Measurements from ENCODE around the gene ST6GALNAC3.

ST6GALNAC3 gene

GRCh38 chr1:76542359-76542758 is 467.8 kb downstream of the ST6GALNAC3 start:
- no peaks in the 10 kb centered on the region for H3K27me3 ChIP-seq (ENCODE audit: control insufficient read depth, insufficient read depth, low read length)
- H3K36me3 ChIP-seq (ENCODE audit: control insufficient read depth, insufficient read depth, low read length), result no peaks in the 10 kb centered on the region
- H3K9me3 ChIP-seq (ENCODE audit: control insufficient read depth, insufficient read depth, low read depth, low read length), result 0 out of 2 replicates have a peak, but pooled peaks cover 4% of the 10 kb centered on the region
- H3K9ac ChIP-seq (ENCODE audit: low read length), result no peak overlapping the region
- no peaks in the 10 kb centered on the region for H3K4me1 ChIP-seq (ENCODE audit: control insufficient read depth, insufficient read depth, low read length)
- no peak overlapping the region for H3K4me3 ChIP-seq (ENCODE audit: low read depth, low read length)
- no peak overlapping the region for H3K27ac ChIP-seq (ENCODE audit: low read depth, low read length)

GRCh38 chr1:76543495-76543894 is 468.9 kb downstream of the ST6GALNAC3 start:
- peaks cover 6% of the 10 kb centered on the region for H3K4me1 ChIP-seq (ENCODE audit: control insufficient read depth, insufficient read depth, low read length)
- no peaks in the 10 kb centered on the region for H3K27me3 ChIP-seq (ENCODE audit: control insufficient read depth, insufficient read depth, low read length)
- no peak overlapping the region for H3K4me3 ChIP-seq (ENCODE audit: low read depth, low read length)
- H3K36me3 ChIP-seq (ENCODE audit: control insufficient read depth, insufficient read depth, low read length), result no peaks in the 10 kb centered on the region
- H3K27ac ChIP-seq (ENCODE audit: low read depth, low read length), result no peak overlapping the region
- no peak overlapping the region for H3K9ac ChIP-seq (ENCODE audit: low read length)
- 0 out of 2 replicates have a peak, but pooled peaks cover 3% of the 10 kb centered on the region for H3K9me3 ChIP-seq (ENCODE audit: control insufficient read depth, insufficient read depth, low read depth, low read length)

GRCh38 chr1:76546354-76546933 is 471.9 kb downstream of the ST6GALNAC3 start:
- Histone ChIP-seq H3K9me3 (ENCODE audit: control insufficient read depth, insufficient read depth, low read depth, low read length) (no peaks in the 10 kb centered on the region), H3K36me3 (ENCODE audit: control insufficient read depth, insufficient read depth, low read length) (no peaks in the 10 kb centered on the region), H3K27me3 (ENCODE audit: control insufficient read depth, insufficient read depth, low read length) (no peaks in the 10 kb centered on the region), H3K27ac (ENCODE audit: low read depth, low read length) (no peak overlapping the region), H3K4me3 (ENCODE audit: low read depth, low read length) (no peak overlapping the region), H3K9ac (ENCODE audit: low read length) (no peak overlapping the region), H3K4me1 (ENCODE audit: control insufficient read depth, insufficient read depth, low read length) (peaks cover 6% of the 10 kb centered on the region)

- H3K9ac ChIP-seq (ENCODE audit: low read length), result no peak overlapping the region
- H3K36me3 ChIP-seq (ENCODE audit: control insufficient read depth, insufficient read depth, low read length), result no peaks in the 10 kb centered on the region
- H3K4me1 ChIP-seq (ENCODE audit: control insufficient read depth, insufficient read depth, low read length), result peaks cover 6% of the 10 kb centered on the region
- H3K27me3 ChIP-seq (ENCODE audit: control insufficient read depth, insufficient read depth, low read length), result no peaks in the 10 kb centered on the region
- H3K9me3 ChIP-seq (ENCODE audit: control insufficient read depth, insufficient read depth, low read depth, low read length), result no peaks in the 10 kb centered on the region
- no peak overlapping the region for H3K4me3 ChIP-seq (ENCODE audit: low read depth, low read length)
- H3K27ac ChIP-seq (ENCODE audit: low read depth, low read length), result no peak overlapping the region
Measured at GRCh38 chr1:76547916-76548315, 473.4 kb downstream of the ST6GALNAC3 start.

- peaks cover 6% of the 10 kb centered on the region for H3K4me1 ChIP-seq (ENCODE audit: control insufficient read depth, insufficient read depth, low read length)
Measured at GRCh38 chr1:76548513-76549100, 474.1 kb downstream of the ST6GALNAC3 start.

GRCh38 chr1:76554283-76554682 is 479.7 kb downstream of the ST6GALNAC3 start:
- no peak overlapping the region for H3K4me3 ChIP-seq (ENCODE audit: low read depth, low read length)
- no peak overlapping the region for H3K9ac ChIP-seq (ENCODE audit: low read length)
- no peaks in the 10 kb centered on the region for H3K9me3 ChIP-seq (ENCODE audit: control insufficient read depth, insufficient read depth, low read depth, low read length)
- no peaks in the 10 kb centered on the region for H3K4me1 ChIP-seq (ENCODE audit: control insufficient read depth, insufficient read depth, low read length)
- no peaks in the 10 kb centered on the region for H3K27me3 ChIP-seq (ENCODE audit: control insufficient read depth, insufficient read depth, low read length)
- H3K27ac ChIP-seq (ENCODE audit: low read depth, low read length), result no peak overlapping the region
- H3K36me3 ChIP-seq (ENCODE audit: control insufficient read depth, insufficient read depth, low read length), result no peaks in the 10 kb centered on the region

More at GRCh38 chr1:76548513-76549100, 474.1 kb downstream of the ST6GALNAC3 start:
- Histone ChIP-seq H3K9ac (ENCODE audit: low read length) (no peak overlapping the region), H3K36me3 (ENCODE audit: control insufficient read depth, insufficient read depth, low read length) (no peaks in the 10 kb centered on the region), H3K9me3 (ENCODE audit: control insufficient read depth, insufficient read depth, low read depth, low read length) (no peaks in the 10 kb centered on the region), H3K27me3 (ENCODE audit: control insufficient read depth, insufficient read depth, low read length) (no peaks in the 10 kb centered on the region), H3K4me3 (ENCODE audit: low read depth, low read length) (no peak overlapping the region), H3K27ac (ENCODE audit: low read depth, low read length) (no peak overlapping the region)

GRCh38 chr1:76562292-76562691 is 487.7 kb downstream of the ST6GALNAC3 start:
- Histone ChIP-seq H3K27ac (ENCODE audit: low read depth, low read length) (no peak overlapping the region), H3K4me3 (ENCODE audit: low read depth, low read length) (no peak overlapping the region)

GRCh38 chr1:76568573-76569238 is 494.2 kb downstream of the ST6GALNAC3 start:
- Histone ChIP-seq H3K27me3 (ENCODE audit: control insufficient read depth, insufficient read depth, low read length) (no peaks in the 10 kb centered on the region), H3K9ac (ENCODE audit: low read length) (no peak overlapping the region), H3K36me3 (ENCODE audit: control insufficient read depth, insufficient read depth, low read length) (no peaks in the 10 kb centered on the region), H3K27ac (ENCODE audit: low read depth, low read length) (no peak overlapping the region), H3K4me3 (ENCODE audit: low read depth, low read length) (no peak overlapping the region), H3K4me1 (ENCODE audit: control insufficient read depth, insufficient read depth, low read length) (peaks cover 3% of the 10 kb centered on the region; the same call in 1 of the 2 replicates), H3K9me3 (ENCODE audit: control insufficient read depth, insufficient read depth, low read depth, low read length) (no peaks in the 10 kb centered on the region)

More at GRCh38 chr1:76562292-76562691, 487.7 kb downstream of the ST6GALNAC3 start:
- H3K9ac ChIP-seq (ENCODE audit: low read length), result no peak overlapping the region
- no peaks in the 10 kb centered on the region for H3K36me3 ChIP-seq (ENCODE audit: control insufficient read depth, insufficient read depth, low read length)
- no peaks in the 10 kb centered on the region for H3K27me3 ChIP-seq (ENCODE audit: control insufficient read depth, insufficient read depth, low read length)
- H3K9me3 ChIP-seq (ENCODE audit: control insufficient read depth, insufficient read depth, low read depth, low read length), result no peaks in the 10 kb centered on the region
- H3K4me1 ChIP-seq (ENCODE audit: control insufficient read depth, insufficient read depth, low read length), result peaks cover 3% of the 10 kb centered on the region; the same call in 1 of the 2 replicates

GRCh38 chr1:76571248-76571647 is 496.7 kb downstream of the ST6GALNAC3 start:
- Histone ChIP-seq H3K4me1 (ENCODE audit: control insufficient read depth, insufficient read depth, low read length) (no peaks in the 10 kb centered on the region), H3K36me3 (ENCODE audit: control insufficient read depth, insufficient read depth, low read length) (no peaks in the 10 kb centered on the region), H3K4me3 (ENCODE audit: low read depth, low read length) (no peak overlapping the region), H3K9ac (ENCODE audit: low read length) (no peak overlapping the region), H3K9me3 (ENCODE audit: control insufficient read depth, insufficient read depth, low read depth, low read length) (no peaks in the 10 kb centered on the region), H3K27ac (ENCODE audit: low read depth, low read length) (no peak overlapping the region), H3K27me3 (ENCODE audit: control insufficient read depth, insufficient read depth, low read length) (no peaks in the 10 kb centered on the region)

GRCh38 chr1:76572229-76572628 is 497.7 kb downstream of the ST6GALNAC3 start:
- no peaks in the 10 kb centered on the region for H3K27me3 ChIP-seq (ENCODE audit: control insufficient read depth, insufficient read depth, low read length)
- H3K4me3 ChIP-seq (ENCODE audit: low read depth, low read length), result no peak overlapping the region
- H3K9me3 ChIP-seq (ENCODE audit: control insufficient read depth, insufficient read depth, low read depth, low read length), result no peaks in the 10 kb centered on the region
- H3K4me1 ChIP-seq (ENCODE audit: control insufficient read depth, insufficient read depth, low read length), result 0 out of 2 replicates have a peak, but pooled peaks cover 6% of the 10 kb centered on the region
- no peaks in the 10 kb centered on the region for H3K36me3 ChIP-seq (ENCODE audit: control insufficient read depth, insufficient read depth, low read length)
- H3K27ac ChIP-seq (ENCODE audit: low read depth, low read length), result no peak overlapping the region
- H3K9ac ChIP-seq (ENCODE audit: low read length), result no peak overlapping the region

GRCh38 chr1:76576876-76577524 is 502.5 kb downstream of the ST6GALNAC3 start:
- H3K9me3 ChIP-seq (ENCODE audit: control insufficient read depth, insufficient read depth, low read depth, low read length), result no peaks in the 10 kb centered on the region
- no peaks in the 10 kb centered on the region for H3K36me3 ChIP-seq (ENCODE audit: control insufficient read depth, insufficient read depth, low read length)
- no peak overlapping the region for H3K9ac ChIP-seq (ENCODE audit: low read length)
- peaks cover 15% of the 10 kb centered on the region; the same call in 1 of the 2 replicates for H3K4me1 ChIP-seq (ENCODE audit: control insufficient read depth, insufficient read depth, low read length)
- H3K27ac ChIP-seq (ENCODE audit: low read depth, low read length), result no peak overlapping the region
- H3K4me3 ChIP-seq (ENCODE audit: low read depth, low read length), result no peak overlapping the region
- H3K27me3 ChIP-seq (ENCODE audit: control insufficient read depth, insufficient read depth, low read length), result no peaks in the 10 kb centered on the region

Data from HUES6 (cell line).